Glomerular endothelial cell (primary cell): ENCODE measurements around the gene MYH11. TPM values are rescaled to one million over a fixed set of nuclear protein-coding genes. Genes with fewer than 3 reads are reported as not detected.
"Not testable (repeated sequence)": the region's sequence is repeated elsewhere in the genome, so short reads cannot be mapped to it uniquely, and the experiment has no call there.

ENCODE experiments used
- DNase-seq: peaks from one replicate; pipeline ENCODE4 v3.0.0-alpha.2; 2011; ENCODE audit warnings: low read depth, low spot score; ENCODE audit errors: extremely low read depth
- total RNA-seq: library from RNA; depleted of rRNA; stranded (reverse); fragments of >200 nt; gene quantifications from 2 replicates; pipeline ENCODE4 v1.2.3, GENCODE V29; 2015

The MYH11 gene
- total RNA-seq, 1 donor from 2014 or later: not detected

DNA sequence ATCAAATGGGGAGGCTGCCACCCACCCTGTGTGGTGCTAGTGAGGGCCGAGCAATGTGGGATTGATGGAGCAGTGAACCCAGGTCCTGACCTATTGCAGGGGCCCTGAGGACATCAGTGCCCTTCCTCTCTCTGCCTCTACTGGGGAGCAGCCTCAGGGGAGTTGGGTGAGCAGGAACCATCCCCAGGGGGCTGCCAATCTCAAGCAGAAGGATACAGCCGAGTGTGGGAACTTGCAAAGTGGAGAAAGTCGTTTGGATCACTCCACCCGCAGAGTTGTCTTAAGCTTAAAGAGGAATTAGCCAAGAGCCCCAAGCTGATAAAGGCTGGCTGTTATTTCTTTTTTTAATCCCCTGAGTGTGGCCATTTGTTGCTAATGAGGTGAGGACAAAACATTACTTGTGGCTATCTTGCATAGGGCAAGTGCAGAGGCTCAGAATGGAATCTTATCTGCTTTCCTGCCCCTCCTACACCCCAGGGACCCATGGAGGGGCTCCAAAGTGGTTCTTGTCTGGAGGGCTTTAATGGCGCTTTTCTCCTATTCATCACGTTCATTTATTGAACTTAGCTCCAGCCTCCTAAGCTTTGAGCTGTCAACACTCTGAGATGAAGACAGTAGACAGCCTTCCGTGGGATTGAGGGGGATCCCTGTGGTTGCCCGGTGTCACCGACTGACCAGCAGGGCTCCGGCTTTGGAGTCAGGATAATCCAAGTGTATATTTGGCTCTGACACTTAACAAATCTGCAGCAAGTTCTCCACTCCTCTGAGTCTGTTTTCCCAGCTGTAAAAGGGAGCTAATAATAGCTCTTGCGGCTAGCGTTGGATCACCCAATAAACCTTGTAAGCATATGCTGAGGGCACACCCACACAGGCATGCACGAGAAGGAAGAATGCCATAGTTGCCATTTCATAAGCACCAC, 45.1 kb downstream of the MYH11 start:
- DNase-seq: no peak

DNA sequence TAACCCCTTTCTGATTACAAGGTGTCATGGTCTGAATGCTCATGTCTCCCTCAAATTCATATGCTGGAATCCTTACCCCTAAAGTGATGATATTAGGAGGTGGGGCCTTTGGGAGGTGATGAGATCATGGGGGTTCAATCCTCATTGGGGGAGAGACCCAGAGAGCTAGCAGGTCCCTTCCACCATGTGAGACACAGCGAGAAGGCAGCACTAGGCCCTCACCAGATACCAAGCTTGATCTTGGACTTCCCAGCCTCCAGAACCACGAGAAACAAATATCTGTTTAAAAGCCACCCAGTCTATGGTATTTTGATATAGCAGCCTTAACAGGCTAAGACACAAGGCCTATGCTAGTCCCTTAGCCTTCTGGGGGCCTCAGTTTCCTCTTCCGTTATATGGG, 45.9 kb downstream of the MYH11 start:
- DNase-seq: no peak

DNA sequence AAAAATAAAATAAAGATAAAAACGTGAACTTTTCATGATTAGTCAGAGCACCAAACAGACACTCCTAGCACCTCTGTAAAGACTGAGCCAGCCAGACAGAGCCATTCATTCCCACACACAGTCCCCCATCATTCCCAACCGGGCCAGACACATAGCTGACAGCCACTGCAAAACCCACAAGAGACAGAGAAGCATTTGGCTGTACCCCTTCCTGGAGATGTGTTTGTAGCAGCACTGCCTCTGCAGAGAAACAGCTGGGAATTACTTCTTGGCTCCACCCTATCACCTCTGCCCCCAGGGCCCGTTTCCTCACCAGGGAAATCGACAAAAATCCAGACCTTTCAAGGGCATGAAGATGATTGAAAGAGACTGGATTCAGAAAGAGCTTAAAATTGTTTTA, 46.4 kb downstream of the MYH11 start:
- no peak for DNase-seq

DNA sequence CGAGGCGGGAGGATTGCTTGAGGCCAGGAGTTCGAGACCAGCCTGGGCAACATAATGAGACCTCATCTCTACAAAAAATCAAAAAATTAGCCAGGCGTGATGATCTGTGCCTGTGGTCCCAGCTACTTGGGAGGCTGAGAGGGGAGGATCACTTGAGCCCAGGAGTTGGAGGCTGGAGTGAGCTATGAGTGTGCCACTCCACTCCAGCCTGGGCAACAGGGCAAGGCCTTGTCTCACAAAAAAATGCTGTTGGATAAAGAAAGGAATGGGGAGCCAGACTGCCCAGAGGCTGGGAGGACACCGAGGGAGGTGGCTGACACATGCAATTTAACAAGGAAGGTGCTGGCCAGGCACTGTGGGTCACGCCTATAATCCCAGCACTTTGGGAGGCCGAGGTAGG, 47.5 kb downstream of the MYH11 start:
- DNase-seq: not testable (repeated sequence)

DNA sequence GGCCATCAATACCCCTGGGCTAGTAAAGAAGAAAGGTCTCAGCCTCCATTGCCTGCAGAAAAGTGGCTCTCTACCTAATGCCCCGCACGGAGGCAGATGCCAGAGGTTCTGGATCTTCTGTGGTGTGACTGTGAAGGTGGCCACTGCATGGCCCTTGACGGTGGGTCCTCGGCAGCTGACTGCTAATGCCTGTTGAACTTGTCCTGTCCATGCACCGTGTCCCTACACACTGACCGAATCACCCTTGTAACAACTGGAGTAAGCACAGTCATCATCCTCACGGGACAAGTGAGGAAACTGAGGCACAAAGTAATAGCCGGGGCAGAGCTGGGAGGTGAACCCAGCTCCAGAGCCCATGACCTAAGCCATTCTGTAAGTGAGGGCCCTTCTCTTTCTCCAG, 48.8 kb downstream of the MYH11 start:
- DNase-seq: no peak

DNA sequence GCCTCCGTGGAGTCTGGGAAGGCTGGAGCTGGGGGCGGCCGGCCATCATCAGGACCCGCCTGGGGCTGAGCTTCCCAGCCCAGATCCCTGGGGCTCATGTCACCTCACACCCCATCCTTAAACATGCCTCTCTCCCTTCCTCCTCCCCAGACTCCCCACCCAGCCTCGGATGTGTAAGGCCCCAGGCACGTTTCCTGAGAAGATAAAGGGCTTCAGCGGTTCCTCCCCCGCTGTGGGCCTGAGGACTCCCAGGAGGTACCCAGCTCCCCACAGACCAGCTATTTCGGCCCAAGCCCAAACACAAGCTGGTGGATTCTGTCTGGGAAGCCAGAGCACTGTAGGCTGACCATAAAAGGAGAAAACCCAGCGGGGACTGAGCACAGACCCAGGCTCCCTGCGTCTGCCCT, 49.2 kb downstream of the MYH11 start:
- DNase-seq: no peak

DNA sequence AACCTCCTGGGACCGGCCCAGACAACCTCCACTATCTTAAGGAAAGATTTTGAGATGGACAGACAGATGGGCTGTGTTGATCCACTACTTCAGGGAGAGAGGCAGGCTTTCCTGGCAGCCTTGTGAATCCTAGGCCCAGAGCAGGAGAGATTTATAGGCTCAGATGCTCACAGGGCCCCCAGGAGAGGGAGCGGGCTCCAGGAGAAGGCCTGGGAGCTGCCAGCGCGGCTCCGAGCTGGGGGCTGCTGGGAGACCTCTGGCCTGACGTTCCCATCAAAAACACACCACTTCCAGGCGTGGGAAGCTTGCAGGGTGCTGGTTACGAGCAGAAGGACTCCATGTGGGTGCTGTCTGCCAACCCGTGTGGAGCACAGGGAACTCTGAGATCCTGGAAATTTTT, 53.2 kb downstream of the MYH11 start:
- no peak for DNase-seq

DNA sequence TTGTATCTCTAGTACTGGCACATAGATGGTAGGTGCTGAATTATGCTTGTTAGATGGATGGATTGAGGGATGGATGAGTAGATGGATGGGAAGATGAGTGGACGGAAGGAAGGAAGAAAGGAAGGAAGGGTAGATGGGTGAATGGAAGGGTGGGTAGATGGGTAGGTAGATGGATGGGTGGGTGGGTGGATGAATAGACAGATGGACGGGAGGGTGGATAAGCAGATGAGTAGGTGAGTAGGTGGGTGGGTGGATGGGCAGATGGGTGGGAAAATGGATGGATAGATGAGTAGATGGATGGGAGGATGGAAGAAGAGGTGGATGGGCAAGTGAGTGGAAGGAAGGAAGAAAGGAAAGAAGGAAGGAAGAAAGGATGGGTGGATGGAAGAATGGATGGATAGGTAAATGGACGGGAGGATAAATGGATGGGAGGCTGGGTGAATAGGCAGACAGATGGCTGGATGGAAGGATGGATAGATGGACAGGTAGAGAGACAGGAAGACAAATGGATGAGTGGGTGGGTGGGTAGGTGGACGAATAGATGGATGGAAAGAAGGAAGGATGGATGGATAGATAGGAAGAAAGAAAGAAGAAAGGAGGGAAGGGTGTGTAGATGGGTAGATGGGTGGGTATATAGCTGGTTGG, 56.9 kb downstream of the MYH11 start:
- DNase-seq: no peak

DNA sequence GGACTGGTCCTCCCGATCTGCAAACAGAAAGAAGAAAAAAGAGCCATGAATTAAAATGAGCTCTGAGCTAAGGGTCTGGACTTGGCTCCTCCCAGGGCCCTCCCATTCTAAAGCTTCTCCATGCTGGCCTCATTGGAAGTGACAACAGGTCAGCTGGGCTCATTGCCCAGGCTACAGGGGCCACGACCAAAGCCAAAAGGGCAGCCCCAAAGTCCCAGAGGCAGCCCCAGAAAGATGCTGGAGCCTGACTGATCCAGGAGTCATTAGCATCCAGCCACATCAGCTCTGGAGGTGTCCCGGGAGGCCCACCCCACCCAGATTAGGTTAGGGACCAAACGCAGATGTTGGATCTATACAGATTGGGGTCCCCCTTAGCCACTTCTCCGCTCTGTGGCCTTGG, 58.2 kb downstream of the MYH11 start:
- no peak for DNase-seq

DNA sequence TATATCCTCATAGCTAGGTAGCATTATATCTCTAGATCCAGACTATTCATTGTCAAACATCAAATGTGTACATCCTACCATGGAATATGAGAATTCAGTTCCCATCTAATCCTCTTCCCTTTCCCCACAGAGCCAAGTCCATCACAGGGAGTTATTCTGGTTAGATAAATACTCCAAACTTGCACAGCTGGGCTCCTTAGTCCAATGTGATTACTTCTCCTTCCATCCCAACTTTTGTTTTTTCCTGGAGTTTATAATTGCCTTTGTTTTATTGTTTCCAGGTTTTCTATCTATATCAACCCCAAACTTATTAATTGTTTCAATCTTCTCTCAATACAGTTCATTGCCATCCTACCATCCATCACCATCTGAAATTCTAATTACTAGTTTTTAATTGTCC, 59.9 kb downstream of the MYH11 start:
- DNase-seq: no peak

DNA sequence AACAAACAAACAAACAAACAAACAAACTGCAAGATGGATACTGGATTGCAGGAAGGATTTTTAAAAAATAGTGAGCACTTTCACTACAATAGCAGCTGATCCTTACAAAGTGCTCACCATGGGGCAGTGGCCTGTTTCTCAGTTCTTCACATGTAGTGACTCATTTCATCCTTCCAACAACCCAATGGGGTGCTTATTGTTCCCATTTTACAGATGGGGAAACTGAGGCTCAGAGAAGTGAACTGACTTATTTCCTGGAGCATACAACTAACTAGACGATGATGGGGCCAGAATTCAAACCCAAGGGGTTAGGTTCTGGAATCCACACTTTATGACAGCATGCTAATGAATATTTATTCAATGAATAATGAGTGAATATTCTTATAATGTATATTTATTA, 61.2 kb downstream of the MYH11 start:
- no peak for DNase-seq

DNA sequence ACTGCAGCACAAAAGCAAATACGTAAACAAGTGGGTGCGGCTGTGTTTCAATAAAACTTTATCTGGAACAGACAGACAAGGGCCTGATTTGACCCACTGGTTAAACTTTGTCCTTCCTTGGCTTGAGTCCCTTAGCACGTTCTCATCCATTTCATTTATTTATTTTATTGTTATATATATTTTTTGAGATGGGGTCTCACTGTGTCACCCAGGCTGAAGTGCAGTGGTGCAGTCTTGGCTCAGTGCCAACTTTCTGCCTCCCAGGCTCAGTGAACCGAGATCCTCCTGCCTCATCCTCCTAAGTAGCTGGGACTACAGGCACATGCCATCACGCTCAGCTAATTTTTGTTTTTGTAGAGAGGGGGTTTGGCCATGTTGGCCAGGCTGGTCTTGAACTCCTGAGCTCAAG, 64.3 kb downstream of the MYH11 start:
- no peak for DNase-seq

DNA sequence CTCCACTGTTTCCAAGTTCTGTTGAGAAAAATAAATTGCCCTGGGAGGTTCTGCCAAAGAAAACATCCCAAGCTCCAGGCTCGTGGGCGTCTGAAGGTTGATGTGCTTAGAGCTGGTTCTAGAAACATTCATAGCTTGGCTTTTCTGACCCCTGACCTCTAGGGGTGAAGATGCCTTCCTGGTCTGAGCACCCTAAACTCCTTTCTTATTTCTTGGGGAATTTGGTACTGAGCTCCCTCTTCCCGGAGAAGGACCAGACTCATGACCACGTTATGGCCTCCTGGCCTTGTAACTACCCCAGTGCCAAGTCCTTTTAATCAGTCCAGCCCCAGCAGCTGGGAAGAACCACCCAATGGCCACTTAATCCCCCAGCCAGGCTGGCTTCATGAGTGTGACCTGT, 66.4 kb downstream of the MYH11 start:
- no peak for DNase-seq

DNA sequence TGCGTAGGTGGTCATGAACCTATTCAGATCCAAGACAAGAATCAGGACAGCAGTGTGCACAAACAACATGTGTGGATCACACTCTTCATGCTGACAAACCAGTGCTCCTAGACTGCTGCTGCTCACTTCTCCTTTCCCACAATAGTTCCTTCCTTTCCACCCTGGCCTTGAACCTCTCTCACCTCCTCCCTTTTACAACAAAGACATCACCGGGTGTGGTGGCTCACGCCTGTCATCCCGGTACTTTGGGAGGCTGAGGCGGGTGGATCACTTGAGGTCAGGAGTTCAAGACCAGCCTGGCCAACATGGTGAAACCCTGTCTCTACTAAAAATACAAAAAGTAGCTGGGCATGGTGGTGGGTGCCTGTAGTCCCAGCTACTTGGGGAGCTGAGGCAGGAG, 67.0 kb downstream of the MYH11 start:
- not testable (repeated sequence) for DNase-seq

DNA sequence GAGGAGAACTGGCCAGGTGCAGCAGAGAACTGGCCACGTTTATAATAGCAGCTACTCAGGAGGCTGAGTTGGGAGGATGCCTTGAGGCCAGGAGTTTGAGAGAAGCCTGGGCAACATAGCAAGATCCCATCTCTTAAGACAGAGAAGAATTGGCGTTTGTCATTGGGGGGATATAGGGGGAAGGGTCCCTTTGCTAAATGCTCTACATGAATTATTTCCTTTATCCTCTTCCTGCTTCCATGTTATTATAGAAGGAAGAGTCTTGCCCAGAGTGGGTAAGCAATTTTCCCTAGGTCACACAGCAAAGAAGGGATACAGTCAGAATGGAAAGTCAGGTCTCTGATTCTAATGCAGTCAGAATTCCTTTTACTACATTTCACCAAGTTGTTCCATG, 68.0 kb downstream of the MYH11 start:
- DNase-seq: no peak

DNA sequence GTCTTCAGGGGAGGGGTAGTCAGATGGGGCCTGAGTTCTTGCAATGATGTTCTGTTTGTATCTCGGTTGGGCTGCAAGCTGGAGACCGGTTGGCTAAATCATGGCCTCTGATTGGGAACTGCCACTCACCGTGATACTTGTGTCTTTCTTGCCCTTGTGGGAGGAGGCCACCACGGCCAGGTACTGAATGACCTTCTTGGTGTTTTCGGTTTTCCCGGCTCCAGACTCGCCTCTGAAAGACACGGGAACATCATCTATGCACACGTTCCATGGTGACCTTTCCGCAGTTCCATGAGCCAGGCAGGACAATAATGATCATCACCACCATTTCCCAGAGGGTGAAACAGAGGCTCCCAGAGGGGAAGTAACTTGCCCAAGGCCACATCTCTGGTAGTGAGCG, 70.3 kb downstream of the MYH11 start:
- no peak for DNase-seq

DNA sequence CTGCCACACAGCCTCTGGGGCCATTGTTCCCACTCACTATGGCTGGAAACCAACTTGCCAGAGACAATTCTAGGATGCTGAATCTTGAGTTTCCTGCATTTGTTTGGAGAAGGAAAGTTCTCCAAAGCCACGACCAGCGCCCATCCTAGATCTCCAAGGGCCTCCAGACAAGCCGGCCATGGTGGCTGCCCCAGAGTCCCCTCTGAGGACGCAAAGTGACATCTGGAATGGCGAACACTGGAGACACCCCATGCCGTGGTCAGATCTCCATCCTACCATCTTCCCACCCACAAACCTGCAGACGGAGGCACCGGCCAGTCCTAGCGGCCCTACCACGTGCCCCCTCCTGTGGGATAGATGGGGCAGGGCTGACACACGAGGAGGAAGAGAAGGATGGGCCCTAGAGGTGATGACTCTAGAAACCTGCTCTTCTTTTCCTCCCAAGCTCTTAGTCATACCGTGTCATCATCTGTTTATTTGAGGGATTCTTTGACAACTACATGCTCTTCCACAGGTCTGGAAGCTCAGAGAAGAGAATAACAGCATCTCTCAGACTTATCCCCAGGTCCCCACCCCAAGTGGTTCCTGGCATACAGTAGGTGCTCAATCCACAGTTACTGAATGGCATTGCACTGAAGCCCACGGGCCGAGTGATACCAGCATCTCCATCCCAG, 71.3 kb downstream of the MYH11 start:
- no peak for DNase-seq

DNA sequence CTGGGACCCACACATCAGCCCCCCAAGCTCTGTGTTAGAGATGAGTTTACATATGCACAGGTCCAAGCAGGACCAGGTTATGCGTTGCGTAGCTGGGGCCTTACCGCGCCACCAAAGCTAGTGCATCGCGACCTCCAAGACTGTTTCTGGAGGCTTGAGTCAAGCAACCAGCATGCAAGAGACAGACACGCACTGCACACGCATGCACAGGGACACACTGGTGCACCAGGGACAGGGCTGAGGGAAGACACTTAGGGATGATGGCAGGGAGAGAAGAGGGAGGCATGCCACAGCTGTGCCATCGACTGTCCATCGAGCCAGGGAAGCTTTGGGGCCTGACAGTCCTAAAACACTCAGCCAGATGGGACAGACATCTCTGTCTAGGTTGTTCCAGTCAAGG, 72.8 kb downstream of the MYH11 start:
- DNase-seq: no peak

DNA sequence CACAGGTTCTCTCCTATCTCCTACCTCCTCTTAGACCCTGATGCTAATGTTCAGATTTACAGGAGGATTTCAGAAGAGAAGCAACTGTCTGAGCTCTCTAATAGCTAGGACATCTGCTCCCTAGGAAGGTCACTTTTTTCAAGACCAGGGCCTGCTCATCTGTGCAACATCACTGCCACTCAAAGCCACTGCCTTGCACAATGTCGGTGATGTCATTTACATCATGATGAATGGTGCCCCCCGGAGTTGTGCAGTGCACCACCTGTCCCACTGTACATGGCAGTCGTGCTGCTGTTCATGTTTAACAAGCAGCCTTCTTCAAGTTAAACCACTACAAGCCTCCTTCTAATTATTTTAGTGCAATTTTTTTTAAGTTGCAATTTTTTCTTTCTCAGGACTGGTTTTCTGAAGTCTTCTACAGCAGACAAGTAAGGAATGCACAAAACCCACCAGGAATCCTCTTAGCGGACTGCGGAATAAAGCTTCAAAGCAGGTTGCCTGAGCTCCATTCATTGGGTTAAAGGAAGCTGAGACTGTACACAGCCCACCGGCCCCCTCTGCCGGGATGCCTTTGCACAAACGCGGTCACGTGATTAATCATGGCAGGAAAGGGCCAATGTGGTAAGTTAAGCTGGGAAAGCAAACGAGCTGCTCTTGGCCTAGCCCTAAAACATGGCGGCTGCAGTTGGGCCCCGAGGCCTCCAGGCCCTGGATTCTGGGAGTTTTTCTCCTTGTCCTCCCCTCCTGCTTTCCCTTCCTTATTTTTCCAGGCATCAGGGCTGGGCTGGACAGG, 74.1 kb downstream of the MYH11 start:
- no peak for DNase-seq

DNA sequence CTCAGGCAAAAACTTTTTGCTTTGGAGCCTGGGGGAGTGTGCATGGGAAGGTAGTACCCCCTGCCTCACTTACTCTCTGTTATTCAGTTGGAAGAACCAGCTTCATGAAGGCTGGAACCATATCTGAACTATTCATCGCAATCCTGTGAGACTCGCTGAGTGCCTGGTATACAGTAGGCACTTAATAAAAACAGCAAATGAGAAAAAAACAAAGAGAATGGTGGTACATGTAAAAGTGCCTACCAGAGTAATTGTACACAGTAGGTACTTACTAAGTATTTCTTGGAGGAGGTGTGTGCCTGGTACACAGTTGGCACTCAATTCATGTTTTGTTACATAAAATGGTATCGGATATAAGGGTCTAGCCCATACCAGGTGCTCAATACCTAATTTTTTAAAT, 75.2 kb downstream of the MYH11 start:
- no peak for DNase-seq

DNA sequence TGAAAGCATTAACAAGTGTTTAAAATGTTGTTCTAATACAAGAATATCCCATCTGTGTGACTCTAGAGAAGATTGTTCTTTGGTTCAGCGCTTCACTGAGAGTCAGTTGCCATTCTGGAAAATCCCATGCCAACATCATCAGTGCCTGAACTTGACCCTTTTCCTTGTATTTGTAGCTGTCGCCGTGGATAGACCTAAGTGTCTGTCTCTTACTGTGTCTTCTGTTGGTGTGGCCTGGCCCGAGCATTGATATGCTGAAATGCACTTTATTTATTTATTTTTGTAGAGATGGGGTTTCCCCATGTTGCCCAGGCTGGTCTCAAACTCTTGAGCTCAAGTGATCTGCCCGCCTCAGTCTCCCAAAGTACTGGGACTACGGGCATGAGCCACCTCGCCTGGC, 76.0 kb downstream of the MYH11 start:
- DNase-seq: no peak
